Upper lobe of left lung (tissue), 6 donors: Measurements from ENCODE around the gene MBNL2. TPM values are rescaled to one million over a fixed set of nuclear protein-coding genes. Genes with fewer than 3 reads are reported as not detected.

Experiments
- ATAC-seq, 2 donors: fragments of 200-7000 bp; cut with Tn5 transposase; one replicate each; pipeline ENCODE4 v1.9.1; 2022; ENCODE audit warnings: mild to moderate bottlenecking in 2 of 2, moderate library complexity in 2 of 2; ENCODE audit not compliant: low FRiP score in 2 of 2
- DNase-seq, 2 donors: peaks; one replicate each; pipeline ENCODE4 v3.0.0-alpha.2; 2019 to 2020
- H3K27ac ChIP-seq, 4 donors: fragments of 200-600 bp; sonication (generic); one replicate each; pipeline ENCODE4 v1.5.1; 2016 to 2019
- H3K27me3 ChIP-seq, 4 donors: fragments of 200-600 bp; sonication (generic); one replicate each; pipeline ENCODE4 v1.5.1; 2017 to 2019
- H3K36me3 ChIP-seq, 4 donors: fragments of 200-600 bp; sonication (generic); one replicate each; pipeline ENCODE4 v1.5.1; 2016 to 2019
- H3K4me1 ChIP-seq, 4 donors: fragments of 200-600 bp; sonication (generic); one replicate each; pipeline ENCODE4 v1.5.1; 2018 to 2019
- H3K4me3 ChIP-seq, 4 donors: fragments of 200-600 bp; sonication (generic); one replicate each; pipeline ENCODE4 v1.5.1; 2017 to 2019; ENCODE audit warnings: mild to moderate bottlenecking in 2 of 4, moderate library complexity in 1 of 4
- H3K9me3 ChIP-seq, 4 donors: fragments of 200-600 bp; sonication (generic); one replicate each; pipeline ENCODE4 v1.5.1; 2018 to 2019
- CTCF ChIP-seq, 6 experiments: fragments of 450-650 bp in 4 of 6; fragments of 200-600 bp in 2 of 6; sonication (generic) in 2 of 6; IDR thresholded peaks; one replicate each; pipeline ENCODE4 v1.5.1; 2016 to 2019; ENCODE audit warnings: antibody characterized with exemption in 6 of 6
- EP300 ChIP-seq, 4 donors: sonication (generic); formaldehyde crosslinking; IDR thresholded peaks; one replicate each; pipeline ENCODE4 v1.5.1; 2017; ENCODE audit warnings: antibody characterized with exemption in 4 of 4, control low read depth in 2 of 4
- POLR2A ChIP-seq, 4 donors: fragments of 450-650 bp; IDR thresholded peaks; one replicate each; pipeline ENCODE4 v1.5.1; 2016 to 2017; ENCODE audit warnings: antibody characterized with exemption in 4 of 4, mild to moderate bottlenecking in 2 of 4
- POLR2AphosphoS5 ChIP-seq, 2 donors: sonication (generic); formaldehyde crosslinking; IDR thresholded peaks; one replicate each; pipeline ENCODE4 v1.5.1; 2017; ENCODE audit warnings: antibody characterized with exemption in 2 of 2
- WGBS, 2 donors: methylation state at CpG; one replicate each; pipeline ENCODE4 v1.1.5; 2017 to 2018; 5-methylcytosine and 5-hydroxymethylcytosine counted together
- total RNA-seq, 6 donors: library from RNA; depleted of rRNA in 4 of 6; stranded (reverse); fragments of >200 nt in 4 of 6; gene quantifications; one replicate each; pipeline versions ENCODE4 v1.1.0 to v1.2.1, GENCODE V29; 2016 to 2021
- donor health status: DM: no; HTN: no; CAD: no; lungs with moderate emphysema.
- donor health status: DM: no; HTN: yes; CAD: no; lungs with severe emphysema.

The MBNL2 gene
- total RNA-seq, 6 donors from 2014 or later: 40.9 to 78.4 (median 51.3) TPM

GRCh38 chr13:97373787-97374186 is 151.7 kb downstream of the MBNL2 start:
- no peaks in the 10 kb centered on the region for H3K9me3 ChIP-seq
- TF ChIP-seq POLR2A (IDR thresholded peaks at IDR 0.05) (no peak), EP300 (IDR thresholded peaks at IDR 0.05) (no peak), POLR2AphosphoS5 (IDR thresholded peaks at IDR 0.05) (no peak), CTCF (IDR thresholded peaks at IDR 0.05) (no peak)
- H3K27me3 ChIP-seq: no peaks in the 10 kb centered on the region
- WGBS, 2 donors: 72 to 90% methylated on average over 6 of the region's 6 CpGs
- peaks cover 0 to 37% (median 13%) of the 10 kb centered on the region in 4 donors for H3K36me3 ChIP-seq
- ATAC-seq: no peak
- H3K27ac ChIP-seq: no peak overlapping the region
- DNase-seq: no peak
- H3K4me1 ChIP-seq: peaks cover 4 to 7% (median 6%) of the 10 kb centered on the region in 4 donors
- H3K4me3 ChIP-seq: no peak overlapping the region

GRCh38 chr13:97376981-97377380 is 154.8 kb downstream of the MBNL2 start:
- H3K4me1 ChIP-seq: no peaks in the 10 kb centered on the region
- DNase-seq (no peak), ATAC-seq (no peak)
- H3K27ac ChIP-seq: no peak overlapping the region
- peaks cover 0 to 44% (median 13%) of the 10 kb centered on the region in 4 donors for H3K36me3 ChIP-seq
- H3K27me3 ChIP-seq: no peaks in the 10 kb centered on the region
- WGBS, 2 donors: 84% methylated on average over 6 of the region's 6 CpGs
- no peak for TF ChIP-seq EP300 (IDR thresholded peaks at IDR 0.05)
- TF ChIP-seq CTCF (IDR thresholded peaks at IDR 0.05): no peak
- no peak for TF ChIP-seq POLR2A (IDR thresholded peaks at IDR 0.05)
- TF ChIP-seq POLR2AphosphoS5 (IDR thresholded peaks at IDR 0.05): no peak
- H3K4me3 ChIP-seq: no peak overlapping the region
- H3K9me3 ChIP-seq: no peaks in the 10 kb centered on the region

- Histone ChIP-seq H3K27ac (no peak overlapping the region), H3K9me3 (no peaks in the 10 kb centered on the region), H3K36me3 (peaks cover 0 to 54% (median 13%) of the 10 kb centered on the region in 4 donors), H3K4me1 (peaks cover 0 to 6% (median under 1%) of the 10 kb centered on the region in 4 donors), H3K27me3 (no peaks in the 10 kb centered on the region), H3K4me3 (no peak overlapping the region)
- TF ChIP-seq EP300 (IDR thresholded peaks at IDR 0.05) (no peak), POLR2A (IDR thresholded peaks at IDR 0.05) (no peak), CTCF (IDR thresholded peaks at IDR 0.05) (no peak), POLR2AphosphoS5 (IDR thresholded peaks at IDR 0.05) (no peak)
- DNase-seq (no peak), ATAC-seq (no peak)
- 76 to 83% methylated on average over 5 of the region's 5 CpGs for WGBS, 2 donors
Measured at GRCh38 chr13:97379386-97379785, 157.3 kb downstream of the MBNL2 start.

- TF ChIP-seq POLR2A (IDR thresholded peaks at IDR 0.05): no peak
- no peak for TF ChIP-seq CTCF (IDR thresholded peaks at IDR 0.05)
- WGBS, 2 donors: 83 to 86% methylated on average over 6 of the region's 6 CpGs
- peaks cover 0 to 41% (median 3%) of the 10 kb centered on the region in 4 donors for H3K36me3 ChIP-seq
- H3K27ac ChIP-seq: no peak overlapping the region
- no peaks in the 10 kb centered on the region for H3K9me3 ChIP-seq
- H3K4me3 ChIP-seq: no peak overlapping the region
- H3K4me1 ChIP-seq: peaks cover 7 to 14% (median 9%) of the 10 kb centered on the region in 4 donors
- DNase-seq (no peak), ATAC-seq (no peak)
- H3K27me3 ChIP-seq: no peaks in the 10 kb centered on the region
Measured at GRCh38 chr13:97380696-97381095, 158.6 kb downstream of the MBNL2 start.

GRCh38 chr13:97381189-97381588 is 159.1 kb downstream of the MBNL2 start:
- H3K36me3 ChIP-seq: peaks cover 0 to 38% (median under 1%) of the 10 kb centered on the region in 4 donors
- H3K4me3 ChIP-seq: no peak overlapping the region
- peaks cover 7 to 15% (median 13%) of the 10 kb centered on the region in 4 donors for H3K4me1 ChIP-seq
- TF ChIP-seq EP300 (IDR thresholded peaks at IDR 0.05) (no peak), POLR2AphosphoS5 (IDR thresholded peaks at IDR 0.05) (no peak), CTCF (IDR thresholded peaks at IDR 0.05) (no peak), POLR2A (IDR thresholded peaks at IDR 0.05) (no peak)
- WGBS, 2 donors: 96 to 100% methylated on average over 1 of the region's 1 CpG
- DNase-seq (no peak), ATAC-seq (no peak)
- H3K9me3 ChIP-seq: no peaks in the 10 kb centered on the region
- no peaks in the 10 kb centered on the region for H3K27me3 ChIP-seq
- no peak overlapping the region for H3K27ac ChIP-seq
